GM19452 (cell line): ENCODE data around the gene ADAMTS13.
"Not testable (repeated sequence)": the region's sequence is repeated elsewhere in the genome, so short reads cannot be mapped to it uniquely, and the experiment has no call there.

Experiments used
- ATAC-seq: cut with Tn5 transposase; IDR thresholded peaks from one replicate; pipeline ENCODE4 v1.9.1; 2021; ENCODE audit not compliant: unreplicated experiment

Gene ADAMTS13

DNA sequence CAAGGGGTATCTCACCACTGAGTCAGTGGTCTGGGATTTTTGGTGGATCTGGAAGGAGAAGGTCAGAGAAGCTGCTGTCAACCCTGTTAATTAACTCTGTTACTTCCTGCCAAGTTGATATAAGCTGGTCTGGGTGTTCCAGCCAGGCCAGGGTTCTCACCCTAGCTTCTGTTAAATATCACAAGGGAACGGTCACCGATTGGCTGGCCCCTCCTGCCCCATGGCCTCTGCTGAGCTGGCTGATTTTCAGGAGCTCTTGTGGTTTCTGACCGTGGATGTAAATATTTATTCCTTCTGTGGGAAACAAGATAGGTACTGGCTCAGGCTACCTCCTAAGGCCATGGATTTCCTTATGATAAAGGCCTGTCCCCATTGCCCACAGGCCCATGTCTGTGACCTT lies 1.0 kb downstream of the ADAMTS13 start:
- no peak for ATAC-seq

DNA sequence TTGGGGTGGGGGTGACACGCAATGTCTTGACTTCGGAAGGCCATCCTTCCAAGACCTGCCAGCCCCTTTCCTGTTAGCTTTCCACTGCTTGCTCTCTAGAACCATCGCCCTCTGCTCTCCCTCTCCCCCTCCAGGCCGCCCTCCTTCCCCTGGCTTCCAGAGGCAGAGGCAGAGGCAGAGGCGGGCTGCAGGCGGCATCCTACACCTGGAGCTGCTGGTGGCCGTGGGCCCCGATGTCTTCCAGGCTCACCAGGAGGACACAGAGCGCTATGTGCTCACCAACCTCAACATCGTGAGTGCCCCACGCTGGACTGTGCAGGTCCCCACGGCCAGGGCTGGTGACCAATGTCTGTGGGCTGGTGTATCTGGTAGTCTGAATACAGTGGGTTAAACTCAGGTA lies 2.0 kb downstream of the ADAMTS13 start:
- no peak for ATAC-seq

- no peak for ATAC-seq
Observed at GRCh38 chr9:133425049-133425632, 3.0 kb downstream of the ADAMTS13 start.

DNA sequence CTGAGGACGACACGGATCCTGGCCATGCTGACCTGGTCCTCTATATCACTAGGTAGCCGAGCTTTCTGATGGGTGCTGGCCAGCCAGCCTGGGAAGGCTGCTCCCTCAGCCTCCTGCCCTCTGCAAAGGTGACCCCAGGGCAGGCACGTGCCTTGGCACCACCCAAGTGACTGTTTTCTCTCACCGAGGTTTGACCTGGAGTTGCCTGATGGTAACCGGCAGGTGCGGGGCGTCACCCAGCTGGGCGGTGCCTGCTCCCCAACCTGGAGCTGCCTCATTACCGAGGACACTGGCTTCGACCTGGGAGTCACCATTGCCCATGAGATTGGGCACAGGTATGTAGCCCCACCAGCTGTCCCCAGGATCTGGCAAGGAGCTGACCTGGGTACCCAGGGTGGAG lies 3.8 kb downstream of the ADAMTS13 start:
- ATAC-seq = no peak

GRCh38 chr9:133427658-133428348 lies 5.6 kb downstream of the ADAMTS13 start:
- no peak for ATAC-seq

- ATAC-seq = no peak
Observed at GRCh38 chr9:133428617-133429101, 6.5 kb downstream of the ADAMTS13 start.

DNA sequence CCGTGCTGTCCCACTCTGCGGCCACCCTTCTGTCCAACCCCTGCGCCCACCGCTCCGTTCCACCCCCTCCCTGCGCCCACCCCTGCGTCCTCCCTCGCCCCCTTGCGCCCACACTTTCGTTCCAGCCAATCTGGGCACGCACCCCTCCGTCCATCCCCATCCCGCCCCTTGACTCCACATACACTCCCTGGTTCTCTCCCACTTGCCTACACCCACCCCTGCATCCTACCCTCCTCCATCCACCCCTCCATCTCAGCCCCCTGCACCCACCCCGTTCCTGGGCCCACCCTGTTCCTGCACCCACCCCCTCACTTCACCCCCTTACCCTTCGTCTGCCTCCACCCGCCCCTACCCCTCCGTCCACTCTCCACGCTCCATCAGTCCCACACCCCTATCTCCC lies 7.0 kb downstream of the ADAMTS13 start:
- no peak for ATAC-seq

GRCh38 chr9:133429641-133430161 lies 7.5 kb downstream of the ADAMTS13 start:
- ATAC-seq = no peak

GRCh38 chr9:133430244-133430643 lies 8.1 kb downstream of the ADAMTS13 start:
- ATAC-seq = no peak

DNA sequence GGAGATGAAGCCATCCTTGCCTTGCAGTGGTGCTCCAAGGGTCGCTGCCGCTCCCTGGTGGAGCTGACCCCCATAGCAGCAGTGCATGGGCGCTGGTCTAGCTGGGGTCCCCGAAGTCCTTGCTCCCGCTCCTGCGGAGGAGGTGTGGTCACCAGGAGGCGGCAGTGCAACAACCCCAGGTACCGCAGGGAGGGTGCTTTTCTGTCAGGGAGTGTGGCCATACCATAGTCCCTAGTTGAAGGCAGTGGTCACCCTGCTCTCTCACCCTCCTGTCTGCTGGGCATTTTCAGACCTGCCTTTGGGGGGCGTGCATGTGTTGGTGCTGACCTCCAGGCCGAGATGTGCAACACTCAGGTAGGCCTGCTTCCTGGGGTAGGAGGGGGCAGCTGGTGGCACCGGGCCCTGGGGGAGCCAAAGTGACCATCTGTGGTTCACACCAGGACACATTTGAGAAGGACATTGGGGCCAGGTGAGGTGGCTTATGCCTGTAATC lies 11.2 kb downstream of the ADAMTS13 start:
- no peak for ATAC-seq

DNA sequence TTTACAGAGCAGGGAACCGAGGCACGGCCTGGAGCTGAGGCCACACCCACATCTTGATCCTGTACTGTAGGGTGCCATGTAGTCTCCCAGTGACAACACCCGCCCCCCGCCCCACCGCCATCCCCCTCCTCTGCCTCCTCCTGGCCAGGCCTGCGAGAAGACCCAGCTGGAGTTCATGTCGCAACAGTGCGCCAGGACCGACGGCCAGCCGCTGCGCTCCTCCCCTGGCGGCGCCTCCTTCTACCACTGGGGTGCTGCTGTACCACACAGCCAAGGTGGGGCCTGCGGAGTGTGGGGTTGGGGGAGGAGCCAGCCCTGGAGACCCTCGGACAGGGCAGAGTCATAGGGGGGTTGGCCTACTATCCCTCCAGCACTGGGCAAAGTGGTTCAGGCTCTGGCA lies 14.5 kb downstream of the ADAMTS13 start:
- no peak for ATAC-seq

GRCh38 chr9:133437753-133438531 lies 15.8 kb downstream of the ADAMTS13 start:
- no peak for ATAC-seq

DNA sequence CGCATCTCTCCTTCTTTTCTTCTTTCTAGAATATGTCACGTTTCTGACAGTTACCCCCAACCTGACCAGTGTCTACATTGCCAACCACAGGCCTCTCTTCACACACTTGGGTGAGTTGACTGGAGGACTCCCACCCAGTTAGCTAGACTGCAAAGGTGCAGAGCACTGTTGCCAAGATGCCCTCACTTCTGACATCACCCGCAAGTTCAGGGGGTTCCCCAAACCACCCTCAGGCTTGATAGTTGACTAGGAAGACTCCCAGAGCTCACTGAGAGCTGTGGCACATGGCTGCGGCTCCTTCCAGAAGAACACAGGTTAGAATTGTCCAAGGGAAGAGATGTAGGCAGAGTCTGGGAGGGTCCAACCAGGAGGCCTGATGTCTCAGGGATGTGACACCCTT lies 17.2 kb downstream of the ADAMTS13 start:
- no peak for ATAC-seq

DNA sequence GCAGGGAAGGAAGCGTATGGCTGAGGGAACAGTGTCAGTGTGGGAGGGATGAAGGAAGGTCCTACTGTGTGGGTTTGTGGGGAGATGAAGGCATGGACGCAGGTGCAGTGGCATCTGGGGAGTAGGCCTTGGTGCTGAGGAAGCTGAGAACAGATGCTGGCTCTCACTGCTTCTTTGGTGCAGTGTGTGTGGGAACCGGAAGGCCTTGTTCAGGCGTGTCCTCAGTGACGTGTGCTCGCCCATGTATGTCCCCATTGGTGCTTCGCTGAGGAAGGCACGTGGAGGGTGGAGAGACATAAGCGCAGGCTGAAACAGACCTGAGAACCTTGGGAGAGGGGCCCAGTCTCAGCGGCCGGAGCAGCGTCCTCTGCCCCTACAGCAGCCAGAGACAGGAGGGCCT lies 18.7 kb downstream of the ADAMTS13 start:
- ATAC-seq = no peak

GRCh38 chr9:133441571-133441970 lies 19.4 kb downstream of the ADAMTS13 start:
- no peak for ATAC-seq

DNA sequence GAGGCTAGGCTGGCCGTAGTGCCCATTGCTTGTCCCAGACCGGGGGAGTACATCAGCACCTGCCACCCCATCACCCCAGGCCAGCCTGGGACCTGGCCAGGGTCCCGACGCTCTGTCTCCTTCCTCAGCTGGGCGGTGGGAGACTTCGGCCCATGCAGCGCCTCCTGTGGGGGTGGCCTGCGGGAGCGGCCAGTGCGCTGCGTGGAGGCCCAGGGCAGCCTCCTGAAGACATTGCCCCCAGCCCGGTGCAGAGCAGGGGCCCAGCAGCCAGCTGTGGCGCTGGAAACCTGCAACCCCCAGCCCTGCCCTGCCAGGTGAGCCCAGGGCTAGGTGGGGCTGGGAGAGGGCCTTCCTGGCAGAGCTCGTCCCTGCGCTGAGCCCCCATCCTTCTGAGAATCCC lies 21.1 kb downstream of the ADAMTS13 start:
- ATAC-seq = no peak

GRCh38 chr9:133443982-133444381 lies 21.8 kb downstream of the ADAMTS13 start:
- no peak for ATAC-seq

- no peak for ATAC-seq
Observed at GRCh38 chr9:133445293-133445969, 23.3 kb downstream of the ADAMTS13 start.

GRCh38 chr9:133448487-133448972 lies 26.4 kb downstream of the ADAMTS13 start:
- no peak for ATAC-seq

GRCh38 chr9:133449760-133450159 lies 27.6 kb downstream of the ADAMTS13 start:
- no peak for ATAC-seq

DNA sequence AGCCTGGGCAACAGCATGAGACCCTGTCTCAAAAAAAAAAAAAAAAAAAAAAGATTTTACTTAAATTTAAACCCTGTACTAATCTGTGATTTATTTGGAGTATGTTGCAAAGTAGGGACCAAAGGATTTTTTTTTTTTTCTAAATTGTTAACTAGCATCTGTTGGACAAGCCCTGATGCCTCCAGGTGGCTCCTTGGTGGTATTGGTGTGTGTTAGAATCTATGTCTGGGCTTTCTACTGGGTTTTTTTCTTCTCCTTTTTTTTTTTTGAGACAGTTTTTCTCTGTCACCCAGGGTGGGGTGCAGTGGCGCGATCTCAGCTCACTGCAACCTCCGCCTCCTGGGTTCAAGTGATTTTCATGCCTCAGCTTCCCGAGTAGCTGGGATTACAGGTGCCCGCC lies 29.7 kb downstream of the ADAMTS13 start:
- ATAC-seq = not testable (repeated sequence)
